ENCODE measurements around the gene PAQR4. TPM values are rescaled to one million over a fixed set of nuclear protein-coding genes. Genes with fewer than 3 reads are reported as not detected.

The PAQR4 gene
- polyA plus RNA-seq, 3 donors, result 6.3 to 14.2 (median 8.9) TPM

DNA sequence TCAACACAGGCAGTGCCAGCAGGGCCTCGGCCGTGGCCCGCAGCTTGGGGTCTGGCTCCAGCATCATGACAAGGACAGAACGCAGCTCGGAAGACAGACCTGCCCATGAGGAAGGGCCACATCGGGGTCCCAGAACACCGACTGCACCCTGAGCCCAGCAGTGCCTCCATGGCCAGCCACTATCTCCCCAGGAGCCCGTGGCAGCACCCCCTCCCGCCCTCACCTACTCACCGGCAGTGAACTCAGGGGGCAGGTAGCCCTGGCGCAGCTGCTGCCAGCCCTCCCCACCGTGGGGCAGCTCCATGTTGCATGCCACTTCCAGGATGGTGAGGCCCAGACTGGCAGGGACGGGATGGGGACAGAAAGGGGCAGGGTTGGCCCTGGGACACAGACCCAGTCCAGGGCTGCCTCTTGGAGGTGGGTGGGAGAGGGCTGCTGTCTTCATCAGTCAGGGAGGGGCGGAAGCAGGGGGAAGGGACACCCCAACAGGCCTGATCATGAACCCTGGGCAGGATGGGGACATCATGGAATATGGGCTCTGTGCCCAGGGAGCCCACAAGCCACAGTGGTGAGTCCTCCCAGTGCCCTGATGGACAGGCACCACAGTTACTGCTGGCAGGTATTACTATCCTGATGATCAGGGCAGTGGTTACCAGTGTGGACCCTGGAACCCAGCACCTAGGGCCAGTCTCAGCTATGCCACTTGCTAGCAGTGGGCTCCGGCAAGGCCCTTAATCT lies 5.3 kb downstream of the PAQR4 start:
- Histone ChIP-seq H3K9ac (ENCODE audit: insufficient read depth, low read length, poor library complexity, severe bottlenecking) (no peak overlapping the region), H3K9me3 (replicated peaks in 1 of 2; ENCODE audit: control insufficient read depth in 1 of 2, insufficient read depth in 1 of 2, low read length in 2 of 2) (no peaks in the 10 kb centered on the region), H3K79me2 (ENCODE audit: insufficient read depth, low read length) (peaks cover 26% of the 10 kb centered on the region), H3K4me2 (replicated peaks; ENCODE audit: extremely low read depth, low read length, poor library complexity, severe bottlenecking) (no peak overlapping the region), H3K4me1 (ENCODE audit: control insufficient read depth in 1 of 2, insufficient read depth in 2 of 2, low read length in 2 of 2) (peaks cover 13 to 23% of the 10 kb centered on the region in 2 donors), H3K36me3 (replicated peaks in 1 of 2; ENCODE audit: control insufficient read depth in 1 of 2, insufficient read depth in 2 of 2, low read length in 2 of 2) (peaks cover 20 to 31% of the 10 kb centered on the region in 2 donors), H3K4me3 (replicated peaks in 1 of 3; ENCODE audit: low read depth in 2 of 3, low read length in 3 of 3) (no peak overlapping the region), H3K27ac (ENCODE audit: low read depth in 1 of 2, low read length in 2 of 2) (no peak overlapping the region), H2AFZ (ENCODE audit: insufficient read depth, low read depth, low read length, poor library complexity, severe bottlenecking) (no peak overlapping the region), H3K27me3 (ENCODE audit: control insufficient read depth in 2 of 2, insufficient read depth in 2 of 2, low read length in 2 of 2) (no peaks in the 10 kb centered on the region), H4K20me1 (ENCODE audit: insufficient read depth, low read length) (peaks cover 22% of the 10 kb centered on the region)
- 97% methylated on average over 12 of the region's 15 CpGs for WGBS (ENCODE audit: insufficient coverage)
- DNase-seq, result no peak
- Mint-ChIP-seq H3K4me3 (no peak overlapping the region), H3K36me3 (peaks cover 10 to 27% of the 10 kb centered on the region in 2 donors), H3K27ac (no peak overlapping the region), H3K27me3 (ENCODE audit: low read depth in 3 of 3) (peaks cover 0 to 1% (median 0%) of the 10 kb centered on the region in 3 donors), H3K9me3 (no peaks in the 10 kb centered on the region), H3K4me1 (peaks cover 25% of the 10 kb centered on the region)
- TF ChIP-seq, protein P1, sequence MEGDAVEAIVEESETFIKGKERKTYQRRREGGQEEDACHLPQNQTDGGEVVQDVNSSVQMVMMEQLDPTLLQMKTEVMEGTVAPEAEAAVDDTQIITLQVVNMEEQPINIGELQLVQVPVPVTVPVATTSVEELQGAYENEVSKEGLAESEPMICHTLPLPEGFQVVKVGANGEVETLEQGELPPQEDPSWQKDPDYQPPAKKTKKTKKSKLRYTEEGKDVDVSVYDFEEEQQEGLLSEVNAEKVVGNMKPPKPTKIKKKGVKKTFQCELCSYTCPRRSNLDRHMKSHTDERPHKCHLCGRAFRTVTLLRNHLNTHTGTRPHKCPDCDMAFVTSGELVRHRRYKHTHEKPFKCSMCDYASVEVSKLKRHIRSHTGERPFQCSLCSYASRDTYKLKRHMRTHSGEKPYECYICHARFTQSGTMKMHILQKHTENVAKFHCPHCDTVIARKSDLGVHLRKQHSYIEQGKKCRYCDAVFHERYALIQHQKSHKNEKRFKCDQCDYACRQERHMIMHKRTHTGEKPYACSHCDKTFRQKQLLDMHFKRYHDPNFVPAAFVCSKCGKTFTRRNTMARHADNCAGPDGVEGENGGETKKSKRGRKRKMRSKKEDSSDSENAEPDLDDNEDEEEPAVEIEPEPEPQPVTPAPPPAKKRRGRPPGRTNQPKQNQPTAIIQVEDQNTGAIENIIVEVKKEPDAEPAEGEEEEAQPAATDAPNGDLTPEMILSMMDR (IDR thresholded peaks at IDR 0.05), result no peak
- intact Hi-C loops (cut with micrococcal nuclease), result no loop called here

DNA sequence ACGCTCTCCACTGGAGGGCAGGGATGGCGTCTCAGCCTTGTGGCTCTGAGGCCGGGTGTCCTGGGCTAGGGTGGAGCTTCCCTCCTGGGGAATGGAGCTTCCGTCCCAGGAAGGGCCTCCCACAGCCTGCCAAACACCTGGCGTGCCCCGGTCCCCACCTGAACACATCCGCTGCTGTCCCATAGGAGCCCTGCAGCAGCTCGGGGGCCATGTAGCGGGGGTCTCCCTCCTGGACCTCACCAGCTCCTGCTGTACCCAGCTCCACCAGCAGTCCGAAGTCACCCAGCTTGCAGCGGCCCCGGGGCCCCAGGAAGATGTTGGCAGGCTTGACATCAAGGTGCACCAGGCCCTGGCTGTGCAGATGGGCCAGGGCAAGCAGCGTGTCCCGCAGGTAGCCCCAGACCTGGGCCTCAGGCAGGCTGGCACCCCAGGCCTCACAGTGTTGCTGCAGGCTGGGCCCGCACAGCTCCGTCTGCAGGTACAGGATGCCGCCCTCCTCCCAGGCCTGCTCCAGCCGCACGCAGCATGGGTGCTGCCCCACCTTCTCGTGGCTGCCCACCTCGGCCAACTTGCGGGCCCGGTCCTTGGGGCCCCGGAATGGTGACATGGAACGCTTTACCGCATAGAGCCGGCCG lies 6.1 kb downstream of the PAQR4 start:
- no peak overlapping the region for H3K4me2 ChIP-seq (replicated peaks; ENCODE audit: extremely low read depth, low read length, poor library complexity, severe bottlenecking)
- Mint-ChIP-seq H3K4me1 (peaks cover 28% of the 10 kb centered on the region), H3K9me3 (no peaks in the 10 kb centered on the region), H3K27me3 (ENCODE audit: low read depth in 3 of 3) (peaks cover 0 to 1% (median 0%) of the 10 kb centered on the region in 3 donors), H3K36me3 (peaks cover 10 to 27% of the 10 kb centered on the region in 2 donors), H3K27ac (no peak overlapping the region), H3K4me3 (no peak overlapping the region)
- peaks cover 25% of the 10 kb centered on the region for H3K79me2 ChIP-seq (ENCODE audit: insufficient read depth, low read length)
- H3K9me3 ChIP-seq (replicated peaks in 1 of 2; ENCODE audit: control insufficient read depth in 1 of 2, insufficient read depth in 1 of 2, low read length in 2 of 2), result no peaks in the 10 kb centered on the region
- intact Hi-C loops (cut with micrococcal nuclease), result no loop called here
- no peak overlapping the region for H2AFZ ChIP-seq (ENCODE audit: insufficient read depth, low read depth, low read length, poor library complexity, severe bottlenecking)
- H3K27me3 ChIP-seq (ENCODE audit: control insufficient read depth in 2 of 2, insufficient read depth in 2 of 2, low read length in 2 of 2), result no peaks in the 10 kb centered on the region
- no peak overlapping the region for H3K27ac ChIP-seq (ENCODE audit: low read depth in 1 of 2, low read length in 2 of 2)
- peaks cover 19% of the 10 kb centered on the region for H4K20me1 ChIP-seq (ENCODE audit: insufficient read depth, low read length)
- no peak overlapping the region for H3K9ac ChIP-seq (ENCODE audit: insufficient read depth, low read length, poor library complexity, severe bottlenecking)
- peaks cover 20 to 31% of the 10 kb centered on the region in 2 donors for H3K36me3 ChIP-seq (replicated peaks in 1 of 2; ENCODE audit: control insufficient read depth in 1 of 2, insufficient read depth in 2 of 2, low read length in 2 of 2)
- H3K4me3 ChIP-seq (replicated peaks in 1 of 3; ENCODE audit: low read depth in 2 of 3, low read length in 3 of 3), result no peak overlapping the region
- TF ChIP-seq, protein P1 (IDR thresholded peaks at IDR 0.05), result no peak
- 96% methylated on average over 28 of the region's 28 CpGs for WGBS (ENCODE audit: insufficient coverage)
- H3K4me1 ChIP-seq (ENCODE audit: control insufficient read depth in 1 of 2, insufficient read depth in 2 of 2, low read length in 2 of 2), result peaks cover 16 to 23% of the 10 kb centered on the region in 2 donors
- DNase-seq, result no peak
